Measurements from ENCODE around the gene DAPP1. TPM values are rescaled to one million over a fixed set of nuclear protein-coding genes. Genes with fewer than 3 reads are reported as not detected.

Gene DAPP1
- polyA plus RNA-seq, 3 donors: 0.36 to 1.5 (median 1.2) TPM

DNA sequence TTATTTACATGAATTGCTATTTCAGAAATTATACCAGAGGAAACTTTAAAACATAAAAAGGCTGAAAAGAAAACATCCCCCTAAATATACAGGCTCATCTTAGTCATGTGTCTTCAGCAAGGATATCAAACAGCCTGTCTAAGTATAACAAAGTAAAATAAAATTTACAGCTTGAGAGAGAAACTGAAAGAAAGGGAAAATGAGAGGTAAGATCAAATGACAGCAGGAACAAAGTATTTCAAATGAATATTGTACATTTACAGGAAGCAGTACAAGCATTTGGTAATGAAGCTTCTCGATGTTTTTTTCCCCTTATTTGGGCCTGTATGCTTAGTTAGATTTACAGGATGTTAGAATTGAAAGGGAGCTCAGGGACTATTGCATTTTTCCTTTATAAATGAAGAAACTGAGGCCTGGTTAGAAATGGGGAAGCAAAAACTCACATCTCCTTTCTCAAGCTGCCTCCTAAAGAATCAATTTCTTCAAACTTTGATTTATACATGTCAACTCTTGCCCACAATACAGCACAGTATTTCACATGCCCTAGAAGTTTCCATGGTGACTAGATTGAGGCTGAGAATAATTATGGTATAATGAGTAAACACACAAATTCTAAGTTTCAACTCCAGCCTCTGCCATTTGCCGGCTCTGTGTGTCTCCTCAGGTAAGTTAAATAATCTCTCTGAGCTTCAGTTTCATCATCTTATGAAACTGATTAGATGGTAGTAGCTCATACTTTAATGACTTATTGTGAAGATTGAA is 29.3 kb downstream of the DAPP1 start:
- 68 to 78% (median 70%) methylated on average over 2 of the region's 2 CpGs for WGBS, 3 donors
- no peak overlapping the region for H3K27ac ChIP-seq (ENCODE audit: low read depth, low read length)

DNA sequence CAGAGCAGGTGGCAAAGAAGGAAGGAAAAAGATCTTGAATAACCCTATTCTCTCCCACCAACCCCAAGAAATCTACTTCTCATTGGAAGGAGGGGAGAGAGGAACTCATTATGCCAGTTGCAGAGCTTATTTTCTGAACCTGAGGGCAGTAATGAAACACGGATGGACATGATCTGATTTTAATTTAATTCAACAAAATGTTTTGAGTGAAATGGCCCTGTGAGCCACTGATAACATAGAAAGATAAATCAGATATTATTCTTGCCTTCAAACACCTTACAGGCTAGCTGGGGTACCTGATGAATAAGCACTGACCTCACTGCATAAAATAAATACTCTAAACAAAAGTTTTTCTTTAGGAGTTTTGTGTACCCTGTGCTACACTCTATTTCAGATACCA is 30.3 kb downstream of the DAPP1 start:
- WGBS, 3 donors: 46 to 60% (median 47%) methylated on average over 1 of the region's 1 CpG
- no peak overlapping the region for H3K27ac ChIP-seq (ENCODE audit: low read depth, low read length)

DNA sequence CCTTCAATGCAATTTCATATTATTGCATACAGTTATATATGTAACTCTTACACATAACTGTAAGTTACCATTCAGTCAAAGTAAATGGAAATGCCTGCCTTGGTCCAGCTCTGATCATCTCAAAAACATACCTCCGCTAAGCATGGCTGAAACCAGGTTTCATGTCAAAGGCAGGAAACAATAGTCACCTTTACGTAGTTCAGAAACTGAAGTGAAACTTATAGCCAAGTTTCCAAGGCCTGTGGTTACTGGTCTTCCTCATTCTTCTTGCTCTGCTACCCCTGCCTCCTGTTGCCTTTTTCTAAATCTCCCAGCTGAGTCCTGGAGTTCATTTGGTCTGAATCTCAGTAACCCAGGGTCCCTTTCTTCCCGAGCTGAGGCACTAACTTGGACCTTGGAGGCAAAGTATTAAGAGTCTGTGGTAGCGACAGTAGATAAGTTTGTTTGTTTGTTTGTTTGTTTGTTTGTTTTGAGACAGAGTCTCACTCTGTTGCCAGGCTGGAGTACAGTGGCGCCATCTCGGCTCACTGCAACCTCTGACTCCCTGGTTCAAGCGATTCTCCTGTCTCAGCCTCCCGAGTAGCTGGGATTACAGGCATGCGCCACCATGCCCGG is 30.8 kb downstream of the DAPP1 start:
- H3K27ac ChIP-seq (ENCODE audit: low read depth, low read length): no peak overlapping the region
- 78 to 91% (median 83%) methylated on average over 10 of the region's 10 CpGs for WGBS, 3 donors

DNA sequence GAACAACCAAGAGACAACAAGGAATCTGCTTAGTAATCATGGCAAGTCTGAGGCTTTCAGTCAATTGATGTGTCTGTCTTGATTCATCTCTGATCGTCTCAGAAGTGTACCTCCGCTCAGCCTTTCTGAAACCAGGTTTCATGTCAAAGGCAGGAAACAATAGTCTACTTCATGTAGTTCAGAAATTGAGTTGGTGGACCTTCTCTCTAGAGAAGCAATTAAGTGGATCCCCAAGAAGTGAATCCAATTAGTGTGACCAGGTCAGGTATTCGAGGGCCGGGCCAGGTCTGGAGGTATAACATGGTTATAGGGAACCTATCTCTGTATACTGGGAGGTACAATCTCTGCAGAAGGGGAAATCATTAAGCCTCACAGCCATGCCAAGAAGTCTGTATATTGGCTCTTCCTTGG is 32.0 kb downstream of the DAPP1 start:
- H3K27ac ChIP-seq (ENCODE audit: low read depth, low read length): no peak overlapping the region
- 94 to 95% (median 94%) methylated on average over 4 of the region's 4 CpGs for WGBS, 3 donors

DNA sequence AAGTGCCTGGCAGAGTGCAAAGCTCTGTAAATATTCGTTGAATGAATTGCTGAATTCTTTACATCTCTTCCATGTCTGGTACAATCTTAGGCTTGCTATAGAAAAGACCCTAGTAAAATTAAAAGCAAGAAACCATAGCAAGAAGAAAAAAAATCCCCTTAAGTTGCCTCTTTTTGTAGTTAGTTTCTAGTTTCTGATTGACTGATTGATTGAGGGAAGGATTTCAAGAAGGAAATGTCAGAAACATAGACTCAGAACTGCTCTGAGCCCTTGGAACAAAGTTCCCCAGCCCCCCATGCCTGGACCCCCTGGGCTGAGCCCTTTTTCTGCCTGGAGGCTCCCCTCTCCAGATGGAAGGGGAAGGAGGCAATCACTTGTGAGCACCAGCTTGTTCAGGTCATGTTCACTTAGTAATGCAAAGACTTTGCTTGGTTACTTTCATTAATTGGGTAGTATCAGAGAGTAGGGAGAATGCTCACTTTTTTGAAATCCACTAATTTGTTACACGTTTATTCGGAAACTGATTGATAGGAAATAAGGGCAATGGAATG is 35.6 kb downstream of the DAPP1 start:
- WGBS, 3 donors: 84 to 92% (median 85%) methylated on average over 3 of the region's 3 CpGs
- no peak overlapping the region for H3K27ac ChIP-seq (ENCODE audit: low read depth, low read length)

DNA sequence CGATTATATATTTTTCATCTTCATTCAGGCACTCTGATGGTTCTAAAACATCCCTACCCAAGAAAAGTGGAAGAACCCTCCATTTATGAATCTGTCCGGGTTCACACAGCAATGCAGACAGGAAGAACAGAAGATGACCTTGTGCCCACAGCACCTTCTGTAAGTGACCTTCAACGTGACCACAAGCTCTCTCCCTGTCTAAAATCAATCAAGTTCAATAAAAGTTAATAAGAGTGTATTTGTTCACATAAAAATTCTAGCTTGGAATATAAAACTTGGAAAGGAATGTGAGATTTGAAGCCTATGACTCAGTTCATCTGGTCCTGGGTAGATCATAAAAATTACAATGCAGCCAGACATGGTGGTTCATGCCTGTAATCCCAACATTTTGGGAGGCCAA is 36.6 kb downstream of the DAPP1 start:
- H3K27ac ChIP-seq (ENCODE audit: low read depth, low read length): no peak overlapping the region
- WGBS, 3 donors: 62 to 86% (median 82%) methylated on average over 3 of the region's 3 CpGs

DNA sequence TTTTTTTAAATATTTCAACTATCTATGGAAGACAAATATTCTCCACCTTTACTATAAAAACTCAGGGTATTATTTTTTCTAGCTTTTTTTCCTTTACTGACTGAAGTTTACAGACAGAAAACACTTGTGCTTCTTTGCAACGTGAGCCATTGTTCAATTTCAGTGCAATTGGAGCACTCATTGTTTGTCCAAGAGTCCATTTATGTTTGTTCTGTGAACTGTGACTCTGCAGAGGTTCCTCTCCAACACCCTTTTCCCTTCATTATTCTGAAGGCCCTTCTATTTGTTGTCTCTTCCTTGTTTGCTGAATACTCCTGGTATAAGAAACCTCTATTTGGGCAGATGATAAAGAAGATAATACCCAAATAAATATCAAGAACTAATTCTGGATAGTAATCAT is 37.4 kb downstream of the DAPP1 start:
- 38 to 72% (median 59%) methylated on average over 1 of the region's 1 CpG for WGBS, 3 donors
- H3K27ac ChIP-seq (ENCODE audit: low read depth, low read length): no peak overlapping the region

DNA sequence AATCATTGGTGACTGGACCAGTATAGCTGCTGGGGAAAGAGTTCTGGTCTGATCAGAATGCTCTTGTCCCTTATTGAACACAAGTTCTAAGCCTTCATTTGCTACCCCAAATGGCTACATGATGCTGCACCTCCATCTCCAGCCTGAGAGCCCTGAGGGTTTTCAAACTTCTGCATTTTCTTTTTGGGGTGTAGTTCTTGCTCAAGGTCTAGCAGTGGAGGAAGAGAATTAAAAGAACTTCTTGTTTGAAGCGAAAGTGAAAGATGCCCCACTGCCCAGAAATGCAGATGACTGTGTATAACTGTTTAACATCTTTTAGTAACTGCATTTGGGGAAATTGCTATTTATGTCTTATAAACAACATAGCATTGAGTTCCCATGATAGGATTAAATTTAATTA is 39.1 kb downstream of the DAPP1 start:
- WGBS, 3 donors: 46 to 79% (median 58%) methylated on average over 1 of the region's 1 CpG
- no peak overlapping the region for H3K27ac ChIP-seq (ENCODE audit: low read depth, low read length)

DNA sequence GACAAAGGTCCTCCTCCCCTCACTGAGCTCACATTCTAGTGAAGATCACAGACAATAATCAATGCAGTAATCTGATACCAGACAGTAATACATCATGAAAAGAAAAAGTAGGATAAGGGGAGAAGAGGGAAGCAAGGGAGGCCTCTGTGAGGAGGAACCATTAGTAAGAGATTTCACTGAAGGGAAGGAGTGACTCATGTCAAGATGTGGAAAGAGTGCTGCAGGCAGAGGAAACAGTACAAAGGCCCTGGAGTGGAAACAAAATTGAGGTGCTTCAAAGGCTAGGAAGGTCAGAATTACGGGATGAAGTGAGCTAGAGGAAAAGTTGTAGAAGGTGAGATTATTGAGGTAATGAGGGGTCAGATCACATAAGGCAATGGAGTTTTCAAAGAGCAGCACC is 39.5 kb downstream of the DAPP1 start:
- WGBS, 3 donors: 18 to 50% (median 22%) methylated on average over 1 of the region's 1 CpG

DNA sequence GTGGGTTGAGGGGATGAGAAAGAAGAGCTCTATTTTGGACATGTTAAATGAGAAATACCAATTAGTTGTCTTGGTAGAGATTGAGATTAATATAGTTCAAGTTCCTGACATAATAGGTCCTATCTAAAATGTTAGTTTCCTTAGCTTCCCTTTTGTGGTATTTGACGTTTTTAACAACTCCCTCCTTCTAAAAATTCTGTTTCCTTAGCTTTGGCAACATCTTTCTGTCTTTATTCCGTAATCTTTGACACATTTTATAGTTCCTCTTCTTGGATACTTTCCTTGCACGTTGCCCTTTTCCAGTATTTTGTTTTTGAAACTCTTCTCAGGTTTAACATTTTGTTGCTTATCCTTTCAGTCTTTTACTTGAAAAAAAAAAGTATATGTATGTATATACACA is 40.7 kb downstream of the DAPP1 start:
- no peak overlapping the region for H3K27ac ChIP-seq (ENCODE audit: low read depth, low read length)
- WGBS, 3 donors: 28 to 61% (median 29%) methylated on average over 3 of the region's 3 CpGs

More for the DNA sequence above, 39.5 kb downstream of the DAPP1 start:
- H3K27ac ChIP-seq (ENCODE audit: low read depth, low read length): no peak overlapping the region

DNA sequence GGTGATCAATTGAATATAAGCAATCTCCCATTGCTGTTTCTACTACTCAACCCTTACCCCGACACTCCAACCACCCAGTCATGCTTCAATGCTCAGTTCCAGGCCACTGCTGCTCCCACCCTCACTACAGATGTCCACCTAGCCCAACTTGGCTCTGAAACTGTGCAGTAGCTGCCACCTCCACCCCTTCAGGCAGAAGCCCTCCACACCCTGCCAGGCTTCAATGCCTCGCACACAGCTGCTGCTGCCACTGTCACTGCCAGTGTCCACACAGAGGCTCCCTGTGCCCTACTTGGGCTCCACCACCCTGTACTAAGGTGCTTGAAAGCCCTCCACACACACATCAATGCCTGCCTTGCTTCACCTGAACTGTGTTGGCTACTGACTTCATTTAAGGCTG is 43.0 kb downstream of the DAPP1 start:
- 91 to 92% (median 92%) methylated on average over 2 of the region's 2 CpGs for WGBS, 3 donors
- H3K27ac ChIP-seq (ENCODE audit: low read depth, low read length): no peak overlapping the region

DNA sequence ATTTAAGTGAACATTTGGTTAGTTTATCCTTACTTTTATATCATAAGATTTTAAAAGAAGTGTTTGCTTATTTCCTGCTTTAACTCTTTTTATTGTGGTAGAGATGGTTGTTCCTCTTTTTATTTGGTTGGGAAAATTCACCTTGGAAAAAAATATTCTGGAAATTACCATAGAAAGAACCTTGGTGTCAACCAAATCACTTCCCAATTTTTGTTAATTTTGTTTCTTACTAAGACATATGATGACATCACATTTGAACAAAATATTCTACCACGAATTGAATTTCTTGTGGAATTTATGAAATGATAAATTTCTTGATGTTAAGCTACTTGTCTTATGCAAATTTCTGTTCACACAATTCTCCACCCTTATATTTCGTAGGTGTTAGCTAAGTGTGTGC is 43.9 kb downstream of the DAPP1 start:
- 60 to 73% (median 68%) methylated on average over 2 of the region's 2 CpGs for WGBS, 3 donors
- H3K27ac ChIP-seq (ENCODE audit: low read depth, low read length): no peak overlapping the region

DNA sequence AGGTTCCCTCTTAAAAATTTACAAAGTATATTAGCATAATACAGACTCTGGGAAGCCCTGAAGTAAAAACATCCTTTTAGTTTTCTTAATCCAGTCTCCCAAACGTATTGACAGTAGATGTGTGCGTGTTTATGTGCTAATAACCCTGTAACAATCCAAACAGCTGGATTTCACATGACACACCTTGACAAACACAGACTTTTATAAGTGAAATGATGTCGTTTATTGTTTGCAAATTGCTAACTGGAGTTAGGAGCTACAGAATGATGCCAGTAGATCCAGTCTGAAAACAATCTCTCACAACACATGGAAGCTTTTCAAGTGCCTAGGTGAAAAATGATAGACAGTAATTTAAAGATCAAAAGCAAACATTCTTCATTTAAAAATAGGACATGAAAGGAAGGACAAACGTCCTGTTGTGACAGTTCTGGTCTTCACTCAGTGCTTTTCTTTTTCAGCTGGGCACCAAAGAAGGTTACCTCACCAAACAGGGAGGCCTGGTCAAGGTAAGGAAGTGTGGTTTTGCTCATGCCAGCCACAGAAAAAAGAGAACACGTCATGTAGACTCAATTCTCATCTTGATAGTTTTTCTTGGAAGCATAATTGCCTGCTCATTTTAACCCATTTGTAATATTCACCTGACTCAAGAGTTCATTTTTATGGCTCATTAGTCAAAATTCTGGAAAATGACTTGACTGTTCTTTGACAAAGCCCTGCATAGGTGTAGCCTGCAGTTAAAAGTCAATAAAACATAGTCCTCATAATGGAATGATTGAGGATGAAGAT is 44.7 kb downstream of the DAPP1 start:
- no peak overlapping the region for H3K27ac ChIP-seq (ENCODE audit: low read depth, low read length)
- 41 to 45% (median 45%) methylated on average over 5 of the region's 5 CpGs for WGBS, 3 donors

DNA sequence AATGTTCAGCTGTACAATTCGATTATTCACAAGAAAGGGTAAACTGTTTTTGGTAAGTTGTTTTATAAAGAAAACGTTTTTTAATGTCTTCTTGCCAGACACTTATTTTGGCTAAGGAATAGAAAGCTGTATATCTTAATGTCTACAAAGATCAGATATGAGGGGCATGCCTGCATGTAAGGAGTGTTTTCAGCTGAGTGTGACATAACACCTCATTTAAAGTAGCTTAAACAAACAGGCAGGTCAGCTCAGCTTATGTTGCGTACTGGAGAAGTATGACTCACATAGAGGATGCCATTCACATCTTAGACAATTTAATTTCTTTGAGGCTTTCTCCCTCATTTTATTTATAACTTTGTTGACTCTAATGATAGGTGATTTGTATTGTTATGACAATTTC is 47.2 kb downstream of the DAPP1 start:
- WGBS, 3 donors: 49 to 72% (median 61%) methylated on average over 3 of the region's 3 CpGs
- H3K27ac ChIP-seq (ENCODE audit: low read depth, low read length): no peak overlapping the region

DNA sequence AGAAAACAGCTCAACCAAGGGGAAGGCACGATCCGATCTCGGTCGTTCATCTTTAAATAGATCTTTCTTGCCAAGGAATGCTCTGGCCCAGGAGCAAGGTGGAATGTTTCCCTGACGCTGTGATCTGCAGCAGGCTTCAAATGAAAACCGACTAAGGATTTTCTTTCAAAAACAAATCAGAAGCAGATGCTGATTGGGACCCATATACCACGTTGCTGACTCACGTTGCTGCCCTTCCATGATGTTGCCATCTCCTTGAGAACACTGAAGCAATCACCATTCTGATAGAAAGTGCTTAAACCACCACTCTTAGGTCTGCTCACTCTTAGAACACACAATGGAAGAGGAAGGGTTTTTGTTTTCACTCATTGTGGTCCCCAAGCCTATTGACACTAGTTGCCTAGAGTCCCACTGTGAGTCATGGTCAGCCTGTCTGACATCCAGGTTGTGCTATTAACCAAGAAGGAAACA is 51.5 kb downstream of the DAPP1 start:
- 52 to 64% (median 58%) methylated on average over 8 of the region's 8 CpGs for WGBS, 3 donors
- H3K27ac ChIP-seq (ENCODE audit: low read depth, low read length): no peak overlapping the region

DNA sequence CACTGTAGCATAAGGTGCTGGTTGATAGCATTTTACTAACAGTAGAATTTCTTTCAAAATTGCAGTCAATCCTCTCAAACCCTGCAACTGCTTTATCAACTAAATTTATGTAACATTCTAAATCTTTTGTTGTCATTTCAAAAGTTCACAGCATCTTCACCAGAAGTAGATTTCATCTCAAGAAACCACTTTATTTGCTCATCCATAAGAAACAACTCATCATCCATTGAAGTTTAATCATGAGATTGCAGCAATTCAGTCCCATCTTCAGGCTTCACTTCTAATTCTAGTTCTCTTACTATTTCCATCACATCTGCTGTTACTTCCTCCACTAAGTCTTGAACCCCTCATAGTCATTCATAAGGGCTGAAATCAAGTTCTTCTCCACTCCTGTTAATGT is 55.9 kb downstream of the DAPP1 start:
- H3K27ac ChIP-seq (ENCODE audit: low read depth, low read length): no peak overlapping the region

DNA sequence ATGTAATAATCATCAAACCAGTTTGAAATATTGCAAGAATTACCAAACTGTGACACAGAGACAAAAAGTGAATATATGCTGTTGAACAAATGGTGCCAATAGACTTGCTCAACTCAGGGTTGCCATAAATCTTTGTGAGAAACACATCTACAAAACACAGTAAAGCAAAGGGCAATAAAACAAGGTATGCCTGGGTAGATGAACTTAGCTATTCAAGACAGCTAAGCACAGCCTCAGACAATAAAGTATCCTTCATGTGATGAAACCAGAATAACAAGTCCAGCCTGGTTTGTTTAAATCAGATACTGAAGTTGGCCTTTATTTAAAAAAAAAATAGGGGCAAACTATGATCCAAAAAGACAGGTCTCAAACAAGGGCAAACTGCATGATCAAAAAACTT is 58.4 kb downstream of the DAPP1 start:
- H3K27ac ChIP-seq (ENCODE audit: low read depth, low read length): no peak overlapping the region

DNA sequence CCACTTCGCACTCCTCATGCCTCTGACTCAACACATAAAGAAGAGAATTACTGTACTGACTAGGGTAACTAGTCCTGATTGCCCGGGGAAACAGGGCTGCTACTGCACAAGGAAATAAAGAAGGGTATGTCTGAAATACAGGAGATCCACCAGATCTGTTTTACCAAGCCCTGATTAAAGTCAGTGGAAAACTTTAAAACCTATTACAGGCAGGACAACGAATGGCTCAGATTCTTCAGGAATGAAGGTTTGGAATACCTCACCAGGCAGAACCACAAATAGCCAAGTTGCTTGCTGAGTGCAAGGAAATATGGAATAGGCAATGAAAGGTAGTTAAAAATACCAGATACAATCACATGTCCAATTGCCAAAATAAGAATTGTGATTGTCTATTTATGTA is 60.3 kb downstream of the DAPP1 start:
- no peak overlapping the region for H3K27ac ChIP-seq (ENCODE audit: low read depth, low read length)
- 90 to 96% (median 92%) methylated on average over 3 of the region's 3 CpGs for WGBS, 3 donors

DNA sequence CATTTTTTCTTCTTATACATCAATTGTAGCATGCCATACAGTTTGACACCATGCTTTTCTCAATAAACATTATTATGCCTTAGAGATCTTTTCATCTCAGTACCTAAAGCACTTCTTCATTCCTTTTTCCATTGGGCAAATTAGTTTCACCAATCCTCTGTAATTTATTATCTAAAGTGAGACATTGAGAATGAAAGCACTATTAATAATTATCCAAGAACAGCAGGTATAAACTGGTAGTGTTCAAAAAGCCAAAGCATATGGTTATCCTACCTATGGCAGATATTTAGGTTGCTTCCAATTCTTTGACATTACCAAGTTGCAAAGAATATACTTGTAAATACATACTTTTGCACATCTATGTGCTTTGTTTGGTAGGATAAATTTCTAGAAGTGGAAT is 62.0 kb downstream of the DAPP1 start:
- H3K27ac ChIP-seq (ENCODE audit: low read depth, low read length): no peak overlapping the region
